ENCODE data around the gene TMEM81.

Gene TMEM81

DNA sequence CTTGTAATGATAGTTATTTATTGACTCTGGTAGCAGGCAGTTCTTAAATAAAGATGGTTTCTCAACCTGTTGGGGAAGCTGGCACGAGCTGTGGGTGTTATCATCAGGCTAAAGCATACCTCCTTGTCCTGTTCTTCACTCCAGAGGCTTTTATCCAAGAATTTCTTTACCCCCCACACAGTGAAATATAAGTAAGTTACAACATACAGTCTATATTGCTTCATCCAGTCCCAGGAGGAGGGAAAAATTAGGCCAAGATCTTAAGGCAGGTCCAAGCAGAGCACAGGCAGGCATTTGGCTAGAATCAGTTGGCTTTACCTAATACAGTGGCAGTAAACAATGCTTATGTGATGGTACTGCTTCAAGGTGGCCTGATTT lies 6.3 kb downstream of the TMEM81 start:
- no peaks in the 10 kb centered on the region for H3K79me2 ChIP-seq (ENCODE audit: insufficient read depth, low read length)
- no peak overlapping the region for H3K27ac ChIP-seq (ENCODE audit: low read length)
- no peak overlapping the region for H3K9ac ChIP-seq (ENCODE audit: low read depth, low read length)
- H3K4me1 ChIP-seq (ENCODE audit: insufficient read depth, low read length) = no peaks in the 10 kb centered on the region
- no peaks in the 10 kb centered on the region for H4K20me1 ChIP-seq (ENCODE audit: insufficient read depth, low read length)
- H3K4me2 ChIP-seq (ENCODE audit: insufficient read depth, low read length) = no peak overlapping the region
- DNase-seq = no peak
- H3K4me3 ChIP-seq (ENCODE audit: low read depth in 1 of 2, low read length in 2 of 2) = no peak overlapping the region
- TF ChIP-seq, protein P1, sequence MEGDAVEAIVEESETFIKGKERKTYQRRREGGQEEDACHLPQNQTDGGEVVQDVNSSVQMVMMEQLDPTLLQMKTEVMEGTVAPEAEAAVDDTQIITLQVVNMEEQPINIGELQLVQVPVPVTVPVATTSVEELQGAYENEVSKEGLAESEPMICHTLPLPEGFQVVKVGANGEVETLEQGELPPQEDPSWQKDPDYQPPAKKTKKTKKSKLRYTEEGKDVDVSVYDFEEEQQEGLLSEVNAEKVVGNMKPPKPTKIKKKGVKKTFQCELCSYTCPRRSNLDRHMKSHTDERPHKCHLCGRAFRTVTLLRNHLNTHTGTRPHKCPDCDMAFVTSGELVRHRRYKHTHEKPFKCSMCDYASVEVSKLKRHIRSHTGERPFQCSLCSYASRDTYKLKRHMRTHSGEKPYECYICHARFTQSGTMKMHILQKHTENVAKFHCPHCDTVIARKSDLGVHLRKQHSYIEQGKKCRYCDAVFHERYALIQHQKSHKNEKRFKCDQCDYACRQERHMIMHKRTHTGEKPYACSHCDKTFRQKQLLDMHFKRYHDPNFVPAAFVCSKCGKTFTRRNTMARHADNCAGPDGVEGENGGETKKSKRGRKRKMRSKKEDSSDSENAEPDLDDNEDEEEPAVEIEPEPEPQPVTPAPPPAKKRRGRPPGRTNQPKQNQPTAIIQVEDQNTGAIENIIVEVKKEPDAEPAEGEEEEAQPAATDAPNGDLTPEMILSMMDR (IDR thresholded peaks at IDR 0.05; ENCODE audit: borderline replicate concordance, extremely low read depth, low read length, poor library complexity, severe bottlenecking) = no peak
- no peak for TF ChIP-seq EZH2 (IDR thresholded peaks at IDR 0.05; ENCODE audit: borderline replicate concordance, low read depth, low read length, severe bottlenecking)
- no peaks in the 10 kb centered on the region for H3K27me3 ChIP-seq (ENCODE audit: insufficient read depth, low read length, poor library complexity)
- H3K36me3 ChIP-seq (ENCODE audit: insufficient read depth, low read length) = no peaks in the 10 kb centered on the region
- no peak overlapping the region for H2AFZ ChIP-seq (ENCODE audit: low read depth, low read length)
- ATAC-seq (ENCODE audit: insufficient read depth, low read depth) = no peak
- H3K9me3 ChIP-seq (ENCODE audit: insufficient read depth, low read length, severe bottlenecking) = no peaks in the 10 kb centered on the region

DNA sequence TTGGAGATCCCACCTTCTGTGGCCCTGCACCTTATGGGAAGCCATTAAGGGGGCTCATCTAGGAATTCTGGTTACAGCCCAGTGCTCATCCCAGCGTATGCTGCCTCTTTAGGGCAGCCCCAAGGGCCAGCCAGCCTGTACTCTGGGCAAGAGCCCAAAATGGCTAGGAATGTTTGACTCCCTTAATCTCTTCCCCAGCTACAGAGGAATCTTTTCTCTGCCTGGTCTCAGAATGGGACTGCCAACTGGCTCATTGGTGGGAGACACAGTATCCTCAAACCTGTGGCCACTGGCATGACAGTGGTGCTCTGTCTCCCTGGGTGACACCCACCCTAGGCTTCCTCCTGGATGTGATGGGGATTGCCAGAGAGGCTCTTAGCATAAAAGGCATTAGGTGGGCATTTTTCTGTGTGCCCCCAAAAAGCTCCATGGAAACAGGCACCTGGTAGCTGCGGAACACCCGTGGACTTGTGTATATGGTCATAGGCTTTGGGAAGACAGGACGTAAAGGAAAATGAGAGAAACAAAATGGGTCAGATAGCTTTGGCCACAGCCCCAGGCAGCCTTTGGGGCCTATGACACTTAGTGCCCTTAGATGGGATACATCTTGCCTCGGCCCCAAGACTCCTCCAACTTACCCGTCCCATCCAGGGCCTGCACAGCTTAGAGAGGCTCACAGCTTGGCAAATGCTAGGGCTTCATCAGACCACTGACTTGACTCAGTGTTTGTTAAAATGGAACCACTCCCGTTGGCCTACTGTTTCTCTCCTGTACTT lies 6.9 kb downstream of the TMEM81 start:
- Histone ChIP-seq H3K9ac (ENCODE audit: low read depth, low read length) (no peak overlapping the region), H3K27me3 (ENCODE audit: insufficient read depth, low read length, poor library complexity) (no peaks in the 10 kb centered on the region), H4K20me1 (ENCODE audit: insufficient read depth, low read length) (no peaks in the 10 kb centered on the region), H3K4me3 (ENCODE audit: low read depth in 1 of 2, low read length in 2 of 2) (no peak overlapping the region), H3K36me3 (ENCODE audit: insufficient read depth, low read length) (no peaks in the 10 kb centered on the region), H3K79me2 (ENCODE audit: insufficient read depth, low read length) (no peaks in the 10 kb centered on the region), H3K9me3 (ENCODE audit: insufficient read depth, low read length, severe bottlenecking) (no peaks in the 10 kb centered on the region), H3K4me2 (ENCODE audit: insufficient read depth, low read length) (no peak overlapping the region), H3K4me1 (ENCODE audit: insufficient read depth, low read length) (no peaks in the 10 kb centered on the region), H2AFZ (ENCODE audit: low read depth, low read length) (no peak overlapping the region), H3K27ac (ENCODE audit: low read length) (no peak overlapping the region)
- TF ChIP-seq EZH2 (IDR thresholded peaks at IDR 0.05; ENCODE audit: borderline replicate concordance, low read depth, low read length, severe bottlenecking) = no peak
- TF ChIP-seq, protein P1 (IDR thresholded peaks at IDR 0.05; ENCODE audit: borderline replicate concordance, extremely low read depth, low read length, poor library complexity, severe bottlenecking) = no peak
- ATAC-seq (ENCODE audit: insufficient read depth, low read depth) = no peak
- DNase-seq = no peak

DNA sequence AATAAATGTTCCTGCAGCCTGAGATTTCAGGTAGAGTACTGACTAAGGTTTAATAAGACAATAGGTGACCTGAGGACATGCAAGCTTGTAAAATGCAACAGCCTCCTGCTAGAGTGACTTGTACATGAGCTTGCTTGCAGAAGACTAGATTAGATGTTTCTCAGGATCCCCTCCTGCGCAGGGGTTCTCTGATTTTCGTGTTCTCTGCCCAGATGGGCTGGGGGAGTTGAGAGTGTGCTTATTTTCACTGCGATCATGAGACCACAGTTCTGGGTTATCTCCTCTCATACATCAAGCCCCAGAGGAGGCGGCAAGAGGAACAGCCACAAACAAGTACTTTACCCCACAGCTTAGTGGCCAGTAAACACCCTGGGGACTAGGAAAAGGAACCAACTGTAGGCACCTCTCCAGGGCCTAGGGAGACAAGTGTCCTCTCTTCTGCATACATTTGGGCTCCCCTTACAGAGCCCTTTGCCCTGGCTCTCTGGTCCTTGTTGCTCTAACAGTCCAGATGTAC lies 8.0 kb downstream of the TMEM81 start:
- Histone ChIP-seq H2AFZ (ENCODE audit: low read depth, low read length) (no peak overlapping the region), H3K27ac (ENCODE audit: low read length) (no peak overlapping the region), H3K4me3 (ENCODE audit: low read depth in 1 of 2, low read length in 2 of 2) (no peak overlapping the region), H4K20me1 (ENCODE audit: insufficient read depth, low read length) (no peaks in the 10 kb centered on the region), H3K9me3 (ENCODE audit: insufficient read depth, low read length, severe bottlenecking) (no peaks in the 10 kb centered on the region), H3K4me2 (ENCODE audit: insufficient read depth, low read length) (no peak overlapping the region), H3K79me2 (ENCODE audit: insufficient read depth, low read length) (no peaks in the 10 kb centered on the region), H3K36me3 (ENCODE audit: insufficient read depth, low read length) (no peaks in the 10 kb centered on the region), H3K9ac (ENCODE audit: low read depth, low read length) (no peak overlapping the region), H3K27me3 (ENCODE audit: insufficient read depth, low read length, poor library complexity) (no peaks in the 10 kb centered on the region), H3K4me1 (ENCODE audit: insufficient read depth, low read length) (no peaks in the 10 kb centered on the region)
- TF ChIP-seq, protein P1 (IDR thresholded peaks at IDR 0.05; ENCODE audit: borderline replicate concordance, extremely low read depth, low read length, poor library complexity, severe bottlenecking) = no peak
- no peak for TF ChIP-seq EZH2 (IDR thresholded peaks at IDR 0.05; ENCODE audit: borderline replicate concordance, low read depth, low read length, severe bottlenecking)
- no peak for ATAC-seq (ENCODE audit: insufficient read depth, low read depth)
- DNase-seq = no peak
